ENCODE measurements around the gene GRID2. TPM values are rescaled to one million over a fixed set of nuclear protein-coding genes. Genes with fewer than 3 reads are reported as not detected.

The GRID2 gene
- total RNA-seq, 1 donor from 2014 or later: 1.3 TPM

DNA sequence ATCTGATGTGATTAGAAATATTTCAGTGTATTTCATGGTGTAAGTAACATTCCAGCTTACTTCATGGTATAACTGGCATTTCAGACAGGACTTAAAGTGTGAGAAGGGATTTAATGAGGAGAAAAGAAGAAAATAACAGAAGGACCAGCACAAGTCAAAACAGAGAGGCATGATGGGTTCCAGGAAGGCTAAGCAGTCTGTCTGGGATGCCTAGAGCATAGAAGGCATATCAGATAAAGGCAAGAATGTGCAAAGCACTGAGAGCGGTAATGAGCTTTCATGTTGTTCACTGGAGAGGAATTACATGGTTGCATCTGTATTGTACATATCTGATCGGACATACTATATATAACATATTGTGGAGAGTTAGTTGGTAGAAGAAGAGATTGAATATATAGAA, 54.2 kb downstream of the GRID2 start:
- Mint-ChIP-seq H3K4me3 (no peak overlapping the region), H3K27me3 (ENCODE audit: low read depth) (no peaks in the 10 kb centered on the region), H3K36me3 (ENCODE audit: low read depth) (no peaks in the 10 kb centered on the region), H3K27ac (ENCODE audit: unreplicated experiment) (no peak overlapping the region), H3K9me3 (no peaks in the 10 kb centered on the region), H3K4me1 (no peaks in the 10 kb centered on the region)
- DNase-seq (ENCODE audit: low read depth, low spot score): no peak
- TF ChIP-seq, protein P1, sequence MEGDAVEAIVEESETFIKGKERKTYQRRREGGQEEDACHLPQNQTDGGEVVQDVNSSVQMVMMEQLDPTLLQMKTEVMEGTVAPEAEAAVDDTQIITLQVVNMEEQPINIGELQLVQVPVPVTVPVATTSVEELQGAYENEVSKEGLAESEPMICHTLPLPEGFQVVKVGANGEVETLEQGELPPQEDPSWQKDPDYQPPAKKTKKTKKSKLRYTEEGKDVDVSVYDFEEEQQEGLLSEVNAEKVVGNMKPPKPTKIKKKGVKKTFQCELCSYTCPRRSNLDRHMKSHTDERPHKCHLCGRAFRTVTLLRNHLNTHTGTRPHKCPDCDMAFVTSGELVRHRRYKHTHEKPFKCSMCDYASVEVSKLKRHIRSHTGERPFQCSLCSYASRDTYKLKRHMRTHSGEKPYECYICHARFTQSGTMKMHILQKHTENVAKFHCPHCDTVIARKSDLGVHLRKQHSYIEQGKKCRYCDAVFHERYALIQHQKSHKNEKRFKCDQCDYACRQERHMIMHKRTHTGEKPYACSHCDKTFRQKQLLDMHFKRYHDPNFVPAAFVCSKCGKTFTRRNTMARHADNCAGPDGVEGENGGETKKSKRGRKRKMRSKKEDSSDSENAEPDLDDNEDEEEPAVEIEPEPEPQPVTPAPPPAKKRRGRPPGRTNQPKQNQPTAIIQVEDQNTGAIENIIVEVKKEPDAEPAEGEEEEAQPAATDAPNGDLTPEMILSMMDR (conservative IDR thresholded peaks at IDR 0.05): no peak

DNA sequence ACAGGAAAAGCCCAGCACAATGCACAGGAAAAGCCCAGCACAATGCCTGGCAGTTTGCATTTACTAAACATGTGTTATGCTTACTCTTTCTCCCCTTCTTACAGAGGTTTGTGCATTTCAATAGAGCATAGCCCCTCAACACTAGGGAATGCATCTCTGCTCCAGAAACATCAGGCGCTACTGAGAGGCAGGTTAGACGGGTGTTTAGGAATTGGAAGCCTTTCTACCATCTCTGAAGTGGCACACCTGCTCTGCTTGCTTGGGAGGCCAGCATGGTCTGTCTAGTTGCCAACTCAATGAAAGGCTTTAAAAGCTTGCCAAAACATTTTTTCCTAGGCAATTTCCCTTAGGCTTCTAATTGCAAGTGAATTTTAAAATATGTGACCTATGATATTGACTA, 55.7 kb downstream of the GRID2 start:
- no peak for DNase-seq (ENCODE audit: low read depth, low spot score)
- Mint-ChIP-seq H3K36me3 (ENCODE audit: low read depth) (no peaks in the 10 kb centered on the region), H3K27me3 (ENCODE audit: low read depth) (no peaks in the 10 kb centered on the region), H3K9me3 (no peaks in the 10 kb centered on the region), H3K4me3 (no peak overlapping the region), H3K27ac (ENCODE audit: unreplicated experiment) (no peak overlapping the region), H3K4me1 (no peaks in the 10 kb centered on the region)
- TF ChIP-seq, protein P1 (conservative IDR thresholded peaks at IDR 0.05): no peak

DNA sequence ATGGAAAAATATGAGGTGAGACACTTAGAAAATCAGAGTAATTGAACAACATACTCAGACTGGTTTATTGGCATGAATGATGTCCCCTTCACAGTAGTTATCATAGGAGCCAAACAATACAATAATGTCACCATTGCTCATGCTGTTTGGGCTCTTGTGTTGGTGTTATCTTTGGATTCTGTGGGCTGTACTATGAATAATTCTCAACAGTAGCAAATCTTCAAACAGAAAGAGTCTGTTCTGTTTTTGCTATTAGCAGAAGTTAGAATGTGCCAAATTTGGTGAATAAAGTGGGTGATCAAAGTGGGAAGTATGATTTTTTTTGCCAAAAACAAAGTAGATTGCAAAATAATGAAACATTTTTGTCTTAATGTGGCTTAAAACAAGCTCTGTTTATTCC, 58.3 kb downstream of the GRID2 start:
- no peaks in the 10 kb centered on the region for H3K4me1 Mint-ChIP-seq
- no peaks in the 10 kb centered on the region for H3K36me3 Mint-ChIP-seq (ENCODE audit: low read depth)
- DNase-seq (ENCODE audit: low read depth, low spot score): no peak
- no peaks in the 10 kb centered on the region for H3K27me3 Mint-ChIP-seq (ENCODE audit: low read depth)
- TF ChIP-seq, protein P1 (conservative IDR thresholded peaks at IDR 0.05): no peak
- H3K4me3 Mint-ChIP-seq: no peak overlapping the region
- H3K27ac Mint-ChIP-seq (ENCODE audit: unreplicated experiment): no peak overlapping the region
- H3K9me3 Mint-ChIP-seq: no peaks in the 10 kb centered on the region

DNA sequence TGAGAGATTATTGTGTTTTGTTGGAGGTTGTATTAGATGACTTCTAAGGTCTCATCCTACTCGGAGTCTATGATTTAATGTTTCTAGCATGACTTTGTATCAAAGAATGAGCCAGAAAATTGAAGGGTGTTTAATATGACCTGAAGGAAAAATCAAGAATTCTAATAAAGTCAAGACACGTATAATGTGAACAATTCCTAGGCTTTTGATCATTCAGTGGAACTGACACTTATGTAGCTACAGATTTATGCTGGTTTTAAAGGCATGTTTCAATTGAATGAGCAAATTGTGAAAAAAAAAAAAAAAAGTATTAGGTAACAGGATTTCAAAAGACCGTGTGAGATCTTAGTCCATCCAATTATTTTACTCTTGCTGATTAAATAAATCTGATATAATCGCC, 64.9 kb downstream of the GRID2 start:
- H3K36me3 Mint-ChIP-seq (ENCODE audit: low read depth): no peaks in the 10 kb centered on the region

DNA sequence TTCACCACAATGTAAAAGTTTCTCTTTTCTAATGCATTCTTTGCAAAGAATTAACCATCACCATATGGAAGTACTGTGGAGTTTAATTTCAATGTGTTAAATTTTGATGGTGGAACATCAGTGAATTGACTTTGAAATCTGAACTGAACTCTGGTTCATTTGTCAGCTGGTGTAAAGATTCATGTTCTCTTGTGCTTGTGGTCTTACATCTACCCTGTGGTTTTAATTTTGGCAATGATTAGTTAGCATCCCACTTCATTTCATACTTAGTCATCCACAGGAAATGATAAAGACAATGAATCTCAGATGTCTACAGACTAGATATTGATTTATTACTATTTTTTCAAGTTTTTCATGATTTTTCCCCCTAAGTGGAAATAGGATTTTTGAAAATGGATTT, 77.8 kb downstream of the GRID2 start:
- TF ChIP-seq, protein P1 (conservative IDR thresholded peaks at IDR 0.05): no peak
- no peak for DNase-seq (ENCODE audit: low read depth, low spot score)
- H3K9me3 Mint-ChIP-seq: peaks cover 6% of the 10 kb centered on the region
- no peaks in the 10 kb centered on the region for H3K4me1 Mint-ChIP-seq
- no peak overlapping the region for H3K27ac Mint-ChIP-seq (ENCODE audit: unreplicated experiment)
- H3K4me3 Mint-ChIP-seq: no peak overlapping the region
- peaks cover 4% of the 10 kb centered on the region for H3K36me3 Mint-ChIP-seq (ENCODE audit: low read depth)
- no peaks in the 10 kb centered on the region for H3K27me3 Mint-ChIP-seq (ENCODE audit: low read depth)

More for the DNA sequence above, 64.9 kb downstream of the GRID2 start:
- no peaks in the 10 kb centered on the region for H3K27me3 Mint-ChIP-seq (ENCODE audit: low read depth)
- no peak overlapping the region for H3K4me3 Mint-ChIP-seq
- no peaks in the 10 kb centered on the region for H3K4me1 Mint-ChIP-seq
- no peak overlapping the region for H3K27ac Mint-ChIP-seq (ENCODE audit: unreplicated experiment)
- DNase-seq (ENCODE audit: low read depth, low spot score): no peak
- TF ChIP-seq, protein P1 (conservative IDR thresholded peaks at IDR 0.05): no peak
- H3K9me3 Mint-ChIP-seq: no peaks in the 10 kb centered on the region

DNA sequence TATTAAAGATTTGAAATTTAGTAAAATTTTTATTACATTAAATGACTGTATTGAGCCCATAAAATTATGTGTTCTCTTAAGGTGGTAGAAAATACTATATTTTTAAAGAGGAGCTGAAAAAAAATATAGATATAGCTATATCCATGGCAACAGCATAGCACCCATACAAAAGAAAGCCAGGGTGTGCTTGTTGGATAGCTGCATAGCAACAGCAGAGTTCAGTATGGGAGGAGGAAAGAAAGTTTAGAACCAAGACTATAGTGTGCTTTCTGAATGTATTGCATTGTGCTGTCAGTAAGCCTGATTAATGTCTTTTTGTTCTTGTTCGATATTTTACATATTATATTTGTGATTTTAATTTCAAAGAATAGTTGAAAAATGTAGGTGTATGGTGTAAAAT, 78.4 kb downstream of the GRID2 start:
- TF ChIP-seq, protein P1 (conservative IDR thresholded peaks at IDR 0.05): no peak
- Mint-ChIP-seq H3K4me1 (no peaks in the 10 kb centered on the region), H3K4me3 (no peak overlapping the region), H3K27me3 (ENCODE audit: low read depth) (no peaks in the 10 kb centered on the region), H3K36me3 (ENCODE audit: low read depth) (peaks cover 3% of the 10 kb centered on the region), H3K27ac (ENCODE audit: unreplicated experiment) (no peak overlapping the region), H3K9me3 (peaks cover 4% of the 10 kb centered on the region)
- DNase-seq (ENCODE audit: low read depth, low spot score): no peak

Measured in neural crest cell (in vitro differentiated cells).